C4-2B (cell line): ENCODE measurements around the gene NOS1.

Source experiments
- H3K27ac ChIP-seq: fragments of 450-650 bp; 2 replicates; pipeline ENCODE4 v1.5.1; 2017
- CTCF ChIP-seq: fragments of 450-650 bp; conservative IDR thresholded peaks from 2 replicates; pipeline ENCODE4 v1.5.1; 2017; ENCODE audit warnings: mild to moderate bottlenecking
- ZFX ChIP-seq: fragments of 450-650 bp; IDR thresholded peaks from 2 replicates; pipeline ENCODE4 v1.6.1; 2017

Gene NOS1

GRCh38 chr12:117212563-117213190 is 148.7 kb downstream of the NOS1 start:
- H3K27ac ChIP-seq: no peak overlapping the region
- TF ChIP-seq CTCF (peak; percentile 92), ZFX (no peak)

- H3K27ac ChIP-seq: no peak overlapping the region
- TF ChIP-seq ZFX (no peak), CTCF (no peak)
Observed at GRCh38 chr12:117210266-117210918, 151.0 kb downstream of the NOS1 start.

- no peak overlapping the region for H3K27ac ChIP-seq
- TF ChIP-seq ZFX (no peak), CTCF (no peak)
Observed at GRCh38 chr12:117209626-117210025, 151.8 kb downstream of the NOS1 start.

- no peak overlapping the region for H3K27ac ChIP-seq
- TF ChIP-seq ZFX (no peak), CTCF (no peak)
Observed at GRCh38 chr12:117208811-117209455, 152.5 kb downstream of the NOS1 start.

- no peak overlapping the region for H3K27ac ChIP-seq
- TF ChIP-seq ZFX: no peak
- TF ChIP-seq CTCF: no peak
Observed at GRCh38 chr12:117208206-117208605, 153.2 kb downstream of the NOS1 start.

- TF ChIP-seq ZFX: no peak
- no peak for TF ChIP-seq CTCF
- H3K27ac ChIP-seq: no peak overlapping the region
Observed at GRCh38 chr12:117207675-117208074, 153.8 kb downstream of the NOS1 start.

GRCh38 chr12:117202556-117202955 is 158.9 kb downstream of the NOS1 start:
- no peak overlapping the region for H3K27ac ChIP-seq
- TF ChIP-seq ZFX: no peak
- TF ChIP-seq CTCF: no peak
